IPS-NIHi7 (cell line): ENCODE measurements around the gene EXOSC2.

Experiments
- DNase-seq: peaks from one replicate; pipeline ENCODE4 v3.0.0; 2012; ENCODE audit warnings: mixed read lengths; ENCODE audit errors: extremely low spot score

EXOSC2 gene

GRCh38 chr9:130696996-130697395 lies 3.4 kb downstream of the EXOSC2 start:
- DNase-seq = no peak

GRCh38 chr9:130698514-130698913 lies 4.9 kb downstream of the EXOSC2 start:
- no peak for DNase-seq

- DNase-seq = no peak
Measured at GRCh38 chr9:130699047-130699446, 5.5 kb downstream of the EXOSC2 start.

GRCh38 chr9:130701059-130702022 lies 7.8 kb downstream of the EXOSC2 start:
- peak; percentile 76 for DNase-seq

- no peak for DNase-seq
Measured at GRCh38 chr9:130703501-130703900, 9.9 kb downstream of the EXOSC2 start.

- DNase-seq = no peak
Measured at GRCh38 chr9:130707225-130707976, 13.8 kb downstream of the EXOSC2 start.

- no peak for DNase-seq
Measured at GRCh38 chr9:130710822-130711352, 17.3 kb downstream of the EXOSC2 start.

- no peak for DNase-seq
Measured at GRCh38 chr9:130711469-130711868, 17.9 kb downstream of the EXOSC2 start.

- DNase-seq = peak; percentile 98
Measured at GRCh38 chr9:130712564-130713285, 19.1 kb downstream of the EXOSC2 start.

- DNase-seq = no peak
Measured at GRCh38 chr9:130713286-130713960, 19.8 kb downstream of the EXOSC2 start.

- DNase-seq = no peak
Measured at GRCh38 chr9:130714586-130715110, 21.1 kb downstream of the EXOSC2 start.

GRCh38 chr9:130715270-130715669 lies 21.7 kb downstream of the EXOSC2 start:
- no peak for DNase-seq

- no peak for DNase-seq
Measured at GRCh38 chr9:130718562-130718961, 25.0 kb downstream of the EXOSC2 start.

- DNase-seq = no peak
Measured at GRCh38 chr9:130720762-130721161, 27.2 kb downstream of the EXOSC2 start.

GRCh38 chr9:130728721-130729120 lies 35.1 kb downstream of the EXOSC2 start:
- no peak for DNase-seq

GRCh38 chr9:130729145-130729544 lies 35.6 kb downstream of the EXOSC2 start:
- DNase-seq = no peak

- DNase-seq = no peak
Measured at GRCh38 chr9:130731355-130731754, 37.8 kb downstream of the EXOSC2 start.

GRCh38 chr9:130732136-130732535 lies 38.6 kb downstream of the EXOSC2 start:
- peak; percentile 34 for DNase-seq

GRCh38 chr9:130732793-130733221 lies 39.2 kb downstream of the EXOSC2 start:
- no peak for DNase-seq

GRCh38 chr9:130735566-130735965 lies 42.0 kb downstream of the EXOSC2 start:
- DNase-seq = no peak

- DNase-seq = no peak
Measured at GRCh38 chr9:130736834-130737233, 43.3 kb downstream of the EXOSC2 start.
